T follicular helper cell (primary cell): ENCODE results near the gene SRSF12.
"Not testable (repeated sequence)": the region's sequence is repeated elsewhere in the genome, so short reads cannot be mapped to it uniquely, and the experiment has no call there.

Experiments
- DNase-seq: peaks from one replicate; pipeline ENCODE4 v3.0.0-alpha.2; 2020; ENCODE audit warnings: low read depth

Gene SRSF12

GRCh38 chr6:89131599-89131998, 13.7 kb upstream of the SRSF12 start:
- DNase-seq: no peak

- DNase-seq: not testable (repeated sequence)
These were observed 10.4 kb upstream of the SRSF12 start for GRCh38 chr6:89128256-89128671.

- no peak for DNase-seq
These were observed 4.8 kb upstream of the SRSF12 start for GRCh38 chr6:89122625-89123024.

- DNase-seq: no peak
These were observed 4.1 kb upstream of the SRSF12 start for GRCh38 chr6:89121934-89122333.

GRCh38 chr6:89120371-89120770, 2.5 kb upstream of the SRSF12 start:
- DNase-seq: no peak

- DNase-seq: no peak
These were observed 1.1 kb upstream of the SRSF12 start for GRCh38 chr6:89118931-89119330.

DNA sequence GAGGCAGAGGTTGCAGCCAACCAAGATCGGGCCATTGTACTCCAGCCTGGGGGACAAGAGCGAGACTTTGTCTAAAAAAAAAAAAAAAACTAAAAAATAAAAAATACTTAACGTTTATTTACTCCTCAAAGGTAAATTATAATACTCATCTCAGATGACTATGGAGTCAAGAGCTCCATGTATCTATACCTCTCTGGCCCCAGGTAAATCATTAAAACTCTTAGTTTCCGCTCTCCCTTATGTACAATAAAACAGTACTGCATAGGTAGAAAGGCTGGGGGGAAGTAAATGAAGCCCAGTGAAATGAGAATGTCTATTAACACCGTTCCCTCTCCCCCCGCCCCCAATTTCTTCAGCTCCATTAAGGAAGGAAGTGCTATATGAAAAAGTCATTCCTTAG, 1.2 kb downstream of the SRSF12 start:
- no peak for DNase-seq

DNA sequence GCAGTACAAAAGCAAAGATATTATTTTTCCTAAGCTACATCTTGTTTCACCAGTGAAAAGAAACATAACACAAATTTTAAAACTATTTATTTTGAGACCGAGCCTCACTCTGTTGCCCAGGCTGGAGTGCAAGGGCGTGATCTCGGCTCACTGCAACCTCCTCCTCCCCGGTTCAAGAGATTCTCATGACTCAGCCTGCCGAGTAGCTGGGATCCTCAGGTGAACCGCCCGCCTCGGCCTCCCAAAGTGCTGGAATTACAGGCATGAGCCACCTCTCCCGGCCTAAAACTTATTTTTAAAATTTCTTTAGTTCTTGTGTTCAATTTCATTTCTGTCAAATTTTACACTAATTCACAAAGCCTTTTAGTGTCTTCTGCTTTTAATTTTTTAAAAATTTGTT, 5.9 kb downstream of the SRSF12 start:
- no peak for DNase-seq

GRCh38 chr6:89110284-89110683, 7.6 kb downstream of the SRSF12 start:
- no peak for DNase-seq

- DNase-seq: no peak
These were observed 17.8 kb downstream of the SRSF12 start for GRCh38 chr6:89100114-89100513.

DNA sequence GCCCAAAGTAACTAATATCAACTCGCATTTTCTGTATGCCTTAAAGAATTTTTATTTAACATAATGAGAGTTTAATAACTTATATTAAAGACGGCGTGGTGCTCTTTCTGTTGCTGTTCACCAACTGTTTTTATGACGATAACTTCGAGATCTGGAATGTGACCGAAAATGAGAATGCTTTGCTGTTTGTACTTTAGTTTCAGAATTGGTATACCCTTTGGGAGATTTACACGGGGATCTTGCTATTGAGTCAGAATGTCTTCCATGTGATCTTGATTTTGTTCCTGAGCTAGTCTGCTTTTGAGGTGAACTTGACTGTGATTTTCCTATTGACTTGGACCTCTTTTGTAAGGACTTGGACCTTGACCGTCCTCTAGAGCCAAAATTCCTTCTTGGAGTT, 19.4 kb downstream of the SRSF12 start:
- no peak for DNase-seq

- no peak for DNase-seq
These were observed 30.0 kb downstream of the SRSF12 start for GRCh38 chr6:89087881-89088280.

GRCh38 chr6:89085409-89086205, 32.3 kb downstream of the SRSF12 start:
- no peak for DNase-seq

DNA sequence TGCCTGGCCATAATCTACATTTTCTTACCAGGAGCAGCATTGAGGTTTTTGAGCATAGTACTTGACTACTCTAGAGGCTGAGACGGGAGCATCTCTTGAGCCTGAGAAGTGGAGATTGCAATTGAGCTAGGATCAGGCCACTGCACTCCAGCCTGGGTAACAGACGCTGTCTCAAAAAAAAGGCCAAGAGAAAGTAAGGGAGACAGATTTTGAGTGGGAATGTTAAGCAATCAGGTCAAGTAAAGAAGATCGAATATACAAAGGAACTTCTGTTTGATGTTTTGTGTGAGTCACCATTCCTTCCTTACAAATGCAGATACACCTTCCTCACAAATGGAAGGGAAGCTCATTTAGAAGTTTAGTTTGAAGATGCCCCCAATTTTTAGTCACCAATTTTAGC, 32.9 kb downstream of the SRSF12 start:
- DNase-seq: no peak

DNA sequence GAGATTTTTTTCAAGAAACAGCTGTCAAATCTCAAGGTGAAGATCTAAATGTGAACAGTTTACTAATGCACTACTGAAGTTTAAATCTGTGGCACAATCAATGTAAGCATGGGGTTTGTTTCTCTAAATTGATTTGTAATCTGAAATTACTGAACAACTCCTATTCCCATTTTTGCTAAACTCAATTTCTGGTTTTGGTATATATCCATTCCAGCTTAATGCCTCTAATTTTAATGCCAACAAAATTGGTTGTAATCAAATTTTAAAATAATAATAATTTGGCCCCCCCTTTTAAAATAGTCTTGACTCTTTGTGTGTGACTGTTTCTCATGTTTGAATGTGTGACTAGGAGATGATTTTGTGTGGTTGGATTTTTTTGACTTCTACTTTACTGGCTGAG, 33.3 kb downstream of the SRSF12 start:
- no peak for DNase-seq

GRCh38 chr6:89082486-89082891, 35.4 kb downstream of the SRSF12 start:
- no peak for DNase-seq

GRCh38 chr6:89081423-89082322, 36.2 kb downstream of the SRSF12 start:
- DNase-seq: peak; percentile 98

- no peak for DNase-seq
These were observed 36.8 kb downstream of the SRSF12 start for GRCh38 chr6:89081129-89081422.

DNA sequence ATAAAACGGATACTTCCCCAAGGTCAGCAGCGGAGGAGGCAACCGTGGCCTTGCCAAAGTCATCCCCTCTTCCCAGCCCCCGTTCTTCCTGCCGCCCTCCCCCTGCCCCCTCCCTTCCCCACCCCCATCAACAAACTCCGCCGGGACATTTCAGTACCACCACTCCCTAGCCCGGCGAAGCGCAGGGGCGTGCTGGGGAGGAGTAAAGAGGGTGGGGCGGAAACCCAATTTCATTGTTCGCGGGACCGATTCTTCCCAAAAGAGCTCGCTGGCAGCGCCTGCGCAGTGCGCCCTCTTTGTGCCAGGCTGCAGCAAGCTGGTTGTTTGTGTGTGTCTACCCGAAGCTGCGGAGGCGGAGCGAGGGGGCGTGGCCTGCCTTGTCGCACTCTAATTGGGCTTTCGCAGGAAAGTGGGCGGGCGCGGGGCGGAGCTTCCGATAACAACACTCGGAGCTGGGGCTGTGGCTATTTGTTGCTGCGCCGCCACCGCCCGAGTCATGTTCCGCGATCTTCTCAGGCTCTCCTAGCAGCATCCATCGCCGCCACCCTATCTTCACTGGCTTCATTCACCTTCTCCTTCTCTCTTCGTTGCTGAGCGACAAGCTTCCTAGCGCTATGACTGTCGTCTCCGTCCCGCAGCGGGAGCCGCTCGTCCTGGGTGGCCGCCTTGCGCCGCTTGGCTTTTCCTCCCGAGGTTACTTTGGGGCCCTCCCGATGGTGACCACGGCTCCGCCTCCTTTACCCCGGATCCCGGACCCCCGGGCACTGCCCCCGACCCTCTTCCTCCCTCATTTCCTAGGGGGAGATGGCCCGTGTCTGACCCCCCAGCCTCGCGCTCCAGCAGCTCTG, 37.4 kb downstream of the SRSF12 start, which contains the start of gene PNRC1:
PNRC1 (plus strand) TSS at position 471 of the 848 bp plus-strand sequence; CDS start at position 615, 144 bp downstream.
- peak; percentile 100 for DNase-seq

- DNase-seq: peak; percentile 21
These were observed 38.2 kb downstream of the SRSF12 start for GRCh38 chr6:89079511-89080234.

GRCh38 chr6:89073840-89074239, 44.0 kb downstream of the SRSF12 start:
- DNase-seq: no peak
